Tibial nerve (tissue), 4 donors: ENCODE results near the gene SLC25A11. TPM values are rescaled to one million over a fixed set of nuclear protein-coding genes. Genes with fewer than 3 reads are reported as not detected.

Source experiments
- DNase-seq, 2 donors: peaks; one replicate each; pipeline ENCODE4 v3.0.0-alpha.2; 2019; ENCODE audit warnings: low spot score in 2 of 2
- H3K27ac ChIP-seq, 4 donors: fragments of 200-600 bp; sonication (generic) in 3 of 4; one replicate each; pipeline ENCODE4 v1.5.1; 2017 to 2019; ENCODE audit warnings: mild to moderate bottlenecking in 1 of 4
- H3K27me3 ChIP-seq, 2 donors: fragments of 200-600 bp; sonication (generic) in 1 of 2; one replicate each; pipeline versions ENCODE4 v1.5.1 to v1.6.0; 2017 to 2019
- H3K36me3 ChIP-seq, 3 donors: fragments of 200-600 bp; sonication (generic); one replicate each; pipeline ENCODE4 v1.5.1; 2018 to 2019
- H3K4me1 ChIP-seq, 4 donors: fragments of 200-600 bp; sonication (generic) in 3 of 4; one replicate each; pipeline ENCODE4 v1.5.1; 2017 to 2019
- H3K4me3 ChIP-seq, 4 donors: fragments of 200-600 bp; sonication (generic) in 3 of 4; one replicate each; pipeline ENCODE4 v1.5.1; 2017 to 2019; ENCODE audit warnings: mild to moderate bottlenecking in 1 of 4, moderate library complexity in 1 of 4
- H3K9me3 ChIP-seq, 4 donors: fragments of 200-600 bp; sonication (generic) in 3 of 4; one replicate each; pipeline ENCODE4 v1.5.1; 2017 to 2019
- CTCF ChIP-seq, 5 experiments: fragments of 200-600 bp in 3 of 5; fragments of 450-650 bp in 2 of 5; sonication (generic) in 3 of 5; IDR thresholded peaks; one replicate each; pipeline ENCODE4 v1.5.1; 2016 to 2019; ENCODE audit warnings: antibody characterized with exemption in 5 of 5, mild to moderate bottlenecking in 3 of 5, moderate library complexity in 2 of 5
- EP300 ChIP-seq, 2 donors: sonication (generic); formaldehyde crosslinking; IDR thresholded peaks; one replicate each; pipeline ENCODE4 v1.6.1; 2017; ENCODE audit warnings: antibody characterized with exemption in 2 of 2, mild to moderate bottlenecking in 1 of 2
- POLR2A ChIP-seq, 2 donors: fragments of 450-650 bp; IDR thresholded peaks; one replicate each; pipeline ENCODE4 v1.6.1; 2017; ENCODE audit warnings: antibody characterized with exemption in 2 of 2, mild to moderate bottlenecking in 2 of 2, moderate library complexity in 2 of 2
- WGBS, 2 donors: methylation state at CpG; one replicate each; pipeline ENCODE4 v1.1.5; 2018; 5-methylcytosine and 5-hydroxymethylcytosine counted together
- total RNA-seq, 4 donors: library from RNA; depleted of rRNA; stranded (reverse); fragments of >200 nt; gene quantifications; one replicate each; pipeline ENCODE4 v1.1.0, GENCODE V29; 2016

Gene SLC25A11
- total RNA-seq, 4 donors from 2014 or later, result 30.3 to 42.8 (median 32.3) TPM

- WGBS, 2 donors, result 67 to 76% methylated on average over 10 of the region's 10 CpGs
- peaks cover 0 to 16% of the 10 kb centered on the region in 2 donors for H3K27me3 ChIP-seq
- no peaks in the 10 kb centered on the region for H3K9me3 ChIP-seq
- TF ChIP-seq CTCF (IDR thresholded peaks at IDR 0.05) (no peak), POLR2A (IDR thresholded peaks at IDR 0.05) (no peak)
- no peak for DNase-seq
- H3K36me3 ChIP-seq, result peaks cover 6 to 55% (median 21%) of the 10 kb centered on the region in 3 donors
- no peak overlapping the region for H3K4me3 ChIP-seq
- H3K27ac ChIP-seq, result no peak overlapping the region
- peaks cover 0 to 39% (median 16%) of the 10 kb centered on the region in 4 donors for H3K4me1 ChIP-seq
Measured at GRCh38 chr17:4897198-4897687, 42.6 kb downstream of the SLC25A11 start.

DNA sequence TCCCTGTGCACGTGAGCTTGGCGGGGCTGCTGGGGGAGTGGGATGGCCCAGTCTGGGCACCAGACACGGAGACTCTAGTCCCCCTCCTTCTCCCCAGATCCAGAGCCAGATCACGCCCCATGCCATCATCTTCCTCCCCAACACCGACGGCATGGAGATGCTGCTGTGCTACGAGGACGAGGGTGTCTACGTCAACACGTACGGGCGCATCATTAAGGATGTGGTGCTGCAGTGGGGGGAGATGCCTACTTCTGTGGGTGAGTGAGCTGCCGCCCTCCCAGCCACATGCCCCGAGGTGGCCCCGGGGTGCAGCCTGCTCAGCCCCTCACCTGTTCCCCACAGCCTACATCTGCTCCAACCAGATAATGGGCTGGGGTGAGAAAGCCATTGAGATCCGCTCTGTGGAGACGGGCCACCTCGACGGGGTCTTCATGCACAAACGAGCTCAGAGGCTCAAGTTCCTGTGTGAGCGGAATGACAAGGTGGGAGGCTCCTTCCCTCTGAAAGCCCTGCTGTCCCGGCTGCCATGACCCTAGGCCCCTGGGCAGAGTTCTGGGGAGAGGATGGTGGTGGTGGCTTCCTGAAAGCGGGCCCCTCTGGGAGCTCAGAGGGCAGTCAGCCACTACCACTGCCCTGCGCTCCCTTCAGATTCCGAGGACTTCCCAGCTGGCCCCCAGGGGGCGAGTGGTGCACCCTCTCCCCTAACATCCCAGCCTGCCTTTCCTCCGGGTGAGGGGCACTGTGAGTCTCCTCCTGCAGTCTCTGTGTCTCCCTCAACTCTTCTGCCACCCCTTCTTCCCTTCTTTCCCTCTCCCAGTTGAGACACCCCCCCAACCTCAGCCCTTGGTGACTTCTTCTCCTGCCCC is 43.3 kb downstream of the SLC25A11 start:
- no peak overlapping the region for H3K4me3 ChIP-seq
- peaks cover 0 to 33% (median 14%) of the 10 kb centered on the region in 4 donors for H3K4me1 ChIP-seq
- WGBS, 2 donors, result 88 to 89% methylated on average over 17 to 27 of the region's 27 CpGs
- no peak overlapping the region for H3K27ac ChIP-seq
- DNase-seq, result no peak
- peaks cover 6 to 61% (median 21%) of the 10 kb centered on the region in 3 donors for H3K36me3 ChIP-seq
- TF ChIP-seq POLR2A (IDR thresholded peaks at IDR 0.05) (no peak), EP300 (IDR thresholded peaks at IDR 0.05) (no peak), CTCF (IDR thresholded peaks at IDR 0.05) (no peak)
- H3K27me3 ChIP-seq, result peaks cover 0 to 16% of the 10 kb centered on the region in 2 donors
- no peaks in the 10 kb centered on the region for H3K9me3 ChIP-seq

DNA sequence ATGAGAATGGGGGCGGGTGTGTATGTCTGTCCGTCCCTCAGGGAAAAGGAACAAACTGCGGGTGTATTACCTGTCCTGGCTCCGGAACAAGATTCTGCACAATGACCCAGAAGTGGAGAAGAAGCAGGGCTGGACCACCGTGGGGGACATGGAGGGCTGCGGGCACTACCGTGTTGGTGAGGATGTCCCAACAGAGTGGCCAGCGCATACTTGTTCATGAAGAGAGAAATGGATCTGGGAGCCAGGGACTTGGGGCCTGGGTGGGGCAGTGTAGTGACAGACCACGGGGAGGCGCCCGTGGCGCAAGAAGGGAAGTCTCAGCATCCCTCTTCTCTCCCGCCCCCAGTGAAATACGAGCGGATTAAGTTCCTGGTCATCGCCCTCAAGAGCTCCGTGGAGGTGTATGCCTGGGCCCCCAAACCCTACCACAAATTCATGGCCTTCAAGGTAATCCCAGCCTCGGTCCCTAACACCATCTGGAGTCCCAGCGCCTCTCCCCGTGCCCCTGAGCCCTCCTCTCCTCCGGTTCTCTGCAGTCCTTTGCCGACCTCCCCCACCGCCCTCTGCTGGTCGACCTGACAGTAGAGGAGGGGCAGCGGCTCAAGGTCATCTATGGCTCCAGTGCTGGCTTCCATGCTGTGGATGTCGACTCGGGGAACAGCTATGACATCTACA is 44.1 kb downstream of the SLC25A11 start:
- Histone ChIP-seq H3K27ac (no peak overlapping the region), H3K4me1 (peaks cover 0 to 26% (median 14%) of the 10 kb centered on the region in 4 donors), H3K4me3 (no peak overlapping the region), H3K27me3 (peaks cover 0 to 16% of the 10 kb centered on the region in 2 donors), H3K9me3 (no peaks in the 10 kb centered on the region), H3K36me3 (peaks cover 6 to 69% (median 21%) of the 10 kb centered on the region in 3 donors)
- 69 to 73% methylated on average over 26 to 27 of the region's 27 CpGs for WGBS, 2 donors
- TF ChIP-seq EP300 (IDR thresholded peaks at IDR 0.05), result no peak
- TF ChIP-seq POLR2A (IDR thresholded peaks at IDR 0.05), result no peak
- TF ChIP-seq CTCF (IDR thresholded peaks at IDR 0.05), result no peak
- no peak for DNase-seq

DNA sequence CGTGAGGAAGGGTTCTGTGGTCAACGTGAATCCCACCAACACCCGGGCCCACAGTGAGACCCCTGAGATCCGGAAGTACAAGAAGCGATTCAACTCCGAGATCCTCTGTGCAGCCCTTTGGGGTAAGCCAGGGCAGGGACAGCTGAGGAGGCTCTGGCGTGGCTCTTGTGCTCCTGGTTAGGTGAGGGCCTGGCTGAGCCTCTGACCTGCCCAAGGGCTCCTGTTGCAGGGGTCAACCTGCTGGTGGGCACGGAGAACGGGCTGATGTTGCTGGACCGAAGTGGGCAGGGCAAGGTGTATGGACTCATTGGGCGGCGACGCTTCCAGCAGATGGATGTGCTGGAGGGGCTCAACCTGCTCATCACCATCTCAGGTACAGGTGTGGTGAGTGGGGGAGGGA is 44.7 kb downstream of the SLC25A11 start:
- 90 to 93% methylated on average over 13 of the region's 13 CpGs for WGBS, 2 donors
- H3K4me1 ChIP-seq, result peaks cover 0 to 19% (median 10%) of the 10 kb centered on the region in 4 donors
- no peak overlapping the region for H3K27ac ChIP-seq
- TF ChIP-seq CTCF (IDR thresholded peaks at IDR 0.05) (no peak), POLR2A (IDR thresholded peaks at IDR 0.05) (no peak), EP300 (IDR thresholded peaks at IDR 0.05) (no peak)
- peaks cover 0 to 14% of the 10 kb centered on the region in 2 donors for H3K27me3 ChIP-seq
- no peak overlapping the region for H3K4me3 ChIP-seq
- DNase-seq, result no peak
- peaks cover 6 to 76% (median 27%) of the 10 kb centered on the region in 3 donors for H3K36me3 ChIP-seq
- H3K9me3 ChIP-seq, result no peaks in the 10 kb centered on the region
